Fibroblast of villous mesenchyme (primary cell): Measurements from ENCODE around the gene MRPS5. TPM values are rescaled to one million over a fixed set of nuclear protein-coding genes. Genes with fewer than 3 reads are reported as not detected.
A peak's percentile ranks its signal among the peaks of the same experiment; 100 is the strongest.

Experiments
- DNase-seq: peaks from one replicate; pipeline ENCODE4 v3.0.0-alpha.2; 2010; ENCODE audit warnings: low read depth
- H3K4me3 ChIP-seq: 2 replicates; pipeline ENCODE4 v1.5.1; 2011; ENCODE audit warnings: low read depth, mild to moderate bottlenecking, low read length
- CTCF ChIP-seq: IDR thresholded peaks from 2 replicates; pipeline ENCODE4 v1.5.1; 2012; ENCODE audit warnings: low read depth, mild to moderate bottlenecking, low read length; ENCODE audit not compliant: insufficient read depth
- total RNA-seq: library from RNA; depleted of rRNA; stranded (reverse); fragments of >200 nt; gene quantifications from 2 replicates; pipeline ENCODE4 v1.2.3, GENCODE V29; 2012

Gene MRPS5
- total RNA-seq, 1 donor: 32.0 TPM

- no peak overlapping the region for H3K4me3 ChIP-seq
- no peak for DNase-seq
- no peak for TF ChIP-seq CTCF
Observed at GRCh38 chr2:95091885-95092555, 29.6 kb downstream of the MRPS5 start.

GRCh38 chr2:95087379-95087778 lies 34.2 kb downstream of the MRPS5 start:
- TF ChIP-seq CTCF: no peak
- no peak for DNase-seq
- H3K4me3 ChIP-seq: no peak overlapping the region

GRCh38 chr2:95086017-95086416 lies 35.6 kb downstream of the MRPS5 start:
- no peak for DNase-seq

GRCh38 chr2:95082477-95082876 lies 39.1 kb downstream of the MRPS5 start:
- DNase-seq: no peak
- TF ChIP-seq CTCF: no peak

More at GRCh38 chr2:95086017-95086416, 35.6 kb downstream of the MRPS5 start:
- H3K4me3 ChIP-seq: no peak overlapping the region
- no peak for TF ChIP-seq CTCF

GRCh38 chr2:95079199-95079683 lies 42.4 kb downstream of the MRPS5 start:
- no peak for TF ChIP-seq CTCF
- peak; percentile 19 for DNase-seq
- no peak overlapping the region for H3K4me3 ChIP-seq

More at GRCh38 chr2:95082477-95082876, 39.1 kb downstream of the MRPS5 start:
- no peak overlapping the region for H3K4me3 ChIP-seq

- DNase-seq: no peak
- no peak overlapping the region for H3K4me3 ChIP-seq
- TF ChIP-seq CTCF: no peak
Observed at GRCh38 chr2:95077861-95078603, 43.6 kb downstream of the MRPS5 start.
